Activated T-cell treated with anti-CD3 and anti-CD28 coated beads for 48 hours (primary cell): ENCODE measurements around the gene FOXO1.
"Not testable (repeated sequence)": the region's sequence is repeated elsewhere in the genome, so short reads cannot be mapped to it uniquely, and the experiment has no call there.

Source experiments
- DNase-seq: peaks from one replicate; pipeline ENCODE4 v3.0.0-alpha.2; 2020; ENCODE audit warnings: low read depth

FOXO1 gene

GRCh38 chr13:40666045-40666932, at the start of gene FOXO1:
TSS of gene FOXO1 (minus strand) at chr13:40666641. CDS start at chr13:40666212, 429 bp downstream.
- DNase-seq: peak; percentile 91

GRCh38 chr13:40714433-40714832, 48.0 kb upstream of the FOXO1 start:
- DNase-seq: not testable (repeated sequence)

GRCh38 chr13:40706439-40706838, 40.0 kb upstream of the FOXO1 start:
- no peak for DNase-seq

- DNase-seq: no peak
These were observed 31.3 kb upstream of the FOXO1 start for GRCh38 chr13:40697711-40698110.

- DNase-seq: no peak
These were observed 28.0 kb upstream of the FOXO1 start for GRCh38 chr13:40694426-40694825.

GRCh38 chr13:40692946-40693345, 26.5 kb upstream of the FOXO1 start:
- DNase-seq: no peak

- DNase-seq: no peak
These were observed 22.3 kb upstream of the FOXO1 start for GRCh38 chr13:40688781-40689180.

- no peak for DNase-seq
These were observed 16.2 kb upstream of the FOXO1 start for GRCh38 chr13:40682449-40683240.

- DNase-seq: no peak
These were observed 15.1 kb upstream of the FOXO1 start for GRCh38 chr13:40681341-40682146.

- DNase-seq: no peak
These were observed 14.3 kb upstream of the FOXO1 start for GRCh38 chr13:40680659-40681323.

GRCh38 chr13:40679480-40679985, 13.1 kb upstream of the FOXO1 start:
- DNase-seq: no peak

- no peak for DNase-seq
These were observed 10.6 kb upstream of the FOXO1 start for GRCh38 chr13:40677064-40677463.

- no peak for DNase-seq
These were observed 9.6 kb upstream of the FOXO1 start for GRCh38 chr13:40676007-40676406.

- DNase-seq: no peak
These were observed 7.0 kb upstream of the FOXO1 start for GRCh38 chr13:40673414-40673813.

GRCh38 chr13:40672765-40673397, 6.4 kb upstream of the FOXO1 start:
- no peak for DNase-seq

- no peak for DNase-seq
These were observed 5.7 kb upstream of the FOXO1 start for GRCh38 chr13:40671956-40672764.

- no peak for DNase-seq
These were observed 3.9 kb upstream of the FOXO1 start for GRCh38 chr13:40670307-40670706.

GRCh38 chr13:40668335-40668734, 1.9 kb upstream of the FOXO1 start:
- DNase-seq: no peak

- DNase-seq: no peak
These were observed 1.2 kb upstream of the FOXO1 start for GRCh38 chr13:40667622-40667978.

GRCh38 chr13:40666933-40667621, 636 bp upstream of the FOXO1 start:
- no peak for DNase-seq
